Skin of body (tissue), 2 donors: Measurements from ENCODE around the gene NR3C1. TPM values are rescaled to one million over a fixed set of nuclear protein-coding genes. Genes with fewer than 3 reads are reported as not detected.
A peak's percentile ranks its signal among the peaks of the same experiment; 100 is the strongest.

ENCODE experiments used
- DNase-seq: peaks from one replicate; lab custom pipeline; 2025; lab: John Stamatoyannopoulos, UW
- total RNA-seq: library from RNA; depleted of rRNA; stranded (reverse); fragments of >200 nt; gene quantifications from one replicate; pipeline ENCODE4 v1.2.3, GENCODE V29; 2014

Gene NR3C1
- 85.2 TPM for total RNA-seq

DNA sequence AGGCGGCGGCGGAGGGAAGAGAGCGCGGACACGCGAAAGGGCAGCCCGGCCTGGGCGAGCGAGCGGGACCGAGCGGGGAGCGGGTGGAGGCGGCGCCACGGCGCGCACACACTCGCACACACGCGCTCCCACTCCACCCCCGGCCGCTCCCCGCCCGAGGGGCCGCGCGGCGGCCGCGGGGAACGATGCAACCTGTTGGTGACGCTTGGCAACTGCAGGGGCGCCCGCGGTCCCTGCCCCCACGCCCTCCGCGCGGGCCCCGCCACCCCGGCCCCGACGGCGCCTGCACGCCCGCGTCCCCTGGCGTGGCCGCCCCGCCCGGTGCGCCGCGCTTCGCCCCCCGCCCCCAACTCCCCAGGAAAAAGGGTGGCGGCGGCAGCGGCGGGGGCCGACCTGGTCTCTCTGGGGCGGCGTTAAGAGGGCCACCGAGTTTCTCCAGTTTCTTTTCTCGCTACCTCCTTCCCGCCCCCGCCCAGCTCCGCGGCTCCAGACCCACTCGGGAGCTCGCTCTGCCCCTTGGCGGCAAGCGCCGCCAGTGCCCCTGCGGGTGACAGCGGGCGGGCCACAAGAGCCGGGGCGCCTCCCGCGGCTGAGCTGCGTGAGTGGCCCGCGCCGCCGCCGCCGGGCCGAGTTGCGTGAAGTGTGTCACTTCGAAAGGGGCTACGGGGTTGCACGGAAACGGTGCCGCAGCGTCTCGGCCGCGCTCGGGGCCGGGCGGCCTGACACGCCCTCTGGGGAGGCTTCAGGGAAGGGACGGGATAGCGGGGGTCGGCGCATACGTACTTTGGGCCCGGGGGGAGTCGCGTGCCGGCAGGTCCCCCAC, at the start of gene NR3C1:
NR3C1 (minus strand) TSS at position 94 of the 823 bp plus-strand sequence. CDS start 2,847 bp downstream, outside the sequence.
- peak; percentile 84 for DNase-seq

DNA sequence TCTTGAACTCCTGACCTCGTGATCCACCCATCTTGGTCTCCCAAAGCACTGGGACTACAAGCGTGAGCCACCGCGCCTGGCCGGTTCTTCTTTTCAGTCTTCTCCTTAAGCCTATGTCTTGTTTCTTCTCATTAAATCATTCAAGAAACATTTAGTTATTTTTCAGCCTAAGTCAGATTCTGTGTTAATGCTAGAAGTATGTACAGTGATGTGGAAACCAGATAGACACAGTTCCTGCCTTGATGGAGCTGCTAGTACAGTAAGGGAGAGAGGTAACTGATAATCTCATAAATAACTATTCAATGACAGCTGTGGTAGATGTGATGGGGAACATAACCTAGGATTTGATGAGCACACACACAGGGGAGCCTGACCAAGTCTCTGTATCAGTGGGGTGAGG, 46.3 kb upstream of the NR3C1 start:
- DNase-seq: no peak

DNA sequence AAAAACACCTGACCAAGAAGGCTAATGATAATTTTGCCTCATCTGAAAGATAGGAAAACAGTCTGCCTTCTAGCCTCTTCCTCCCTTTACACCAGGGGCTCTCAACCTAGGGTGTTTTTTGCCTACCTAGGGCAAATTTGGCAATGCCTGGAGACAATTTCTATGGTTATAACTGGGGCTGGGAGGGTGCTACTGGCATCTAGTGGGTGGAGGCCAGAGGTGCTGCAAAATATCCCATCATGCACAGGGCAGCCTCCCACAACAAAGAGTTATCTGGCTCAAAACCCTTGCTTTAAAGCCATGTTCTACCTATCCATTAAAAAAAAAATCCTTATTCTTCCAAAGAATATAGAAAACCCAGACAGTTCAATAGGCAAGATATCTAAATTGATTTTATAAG, 45.0 kb upstream of the NR3C1 start:
- DNase-seq: no peak

DNA sequence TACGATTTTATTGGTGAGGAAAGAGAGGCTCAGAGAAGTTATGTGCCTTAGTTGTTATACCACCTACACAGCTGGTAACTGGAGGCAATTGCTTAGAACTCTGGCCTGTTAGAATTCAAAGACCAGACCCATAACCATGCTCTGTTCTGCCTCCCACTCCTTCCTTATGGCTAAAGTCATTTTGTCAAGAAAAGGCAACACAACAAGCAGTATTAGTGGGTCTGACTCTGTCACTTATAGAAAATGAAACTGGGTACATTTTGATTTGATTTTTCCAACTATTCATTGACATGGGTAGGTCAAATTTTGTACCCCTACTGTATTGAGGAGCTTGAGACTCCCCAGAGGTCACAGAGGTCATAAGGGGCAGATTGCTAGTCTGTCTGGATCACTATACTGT, 44.5 kb upstream of the NR3C1 start:
- DNase-seq: no peak

DNA sequence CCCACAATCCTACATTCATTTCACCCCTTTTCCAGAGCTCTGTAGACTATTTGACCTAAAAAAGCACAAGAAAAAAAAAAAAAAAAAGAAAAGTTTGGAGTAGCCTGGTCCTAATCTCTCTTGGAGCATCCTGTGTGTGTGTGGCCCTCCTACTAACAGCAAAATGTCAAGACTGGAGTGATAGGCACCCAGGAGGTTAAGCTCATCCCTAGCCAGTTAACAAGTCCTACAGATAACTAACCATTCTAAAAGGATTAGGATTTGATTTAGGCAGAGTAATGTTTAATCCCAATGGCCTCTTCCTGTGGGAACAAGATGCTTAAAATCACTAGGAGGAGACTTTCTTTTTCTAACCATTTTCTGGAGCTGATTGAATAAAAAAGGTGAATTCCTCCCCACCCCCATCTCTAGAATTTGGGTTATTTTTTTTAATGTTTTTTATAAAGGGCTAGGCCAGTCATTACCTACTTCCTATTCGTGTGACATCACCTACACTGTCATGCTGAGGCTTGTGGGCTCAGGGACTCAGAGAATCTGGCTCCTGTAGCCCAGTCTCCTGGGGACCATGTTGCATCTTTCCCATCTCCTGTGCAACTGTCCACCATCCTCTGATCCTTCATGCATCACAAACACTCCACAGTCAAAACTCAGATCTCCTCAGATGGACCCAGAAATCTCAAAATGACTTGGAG, 43.2 kb upstream of the NR3C1 start:
- no peak for DNase-seq

DNA sequence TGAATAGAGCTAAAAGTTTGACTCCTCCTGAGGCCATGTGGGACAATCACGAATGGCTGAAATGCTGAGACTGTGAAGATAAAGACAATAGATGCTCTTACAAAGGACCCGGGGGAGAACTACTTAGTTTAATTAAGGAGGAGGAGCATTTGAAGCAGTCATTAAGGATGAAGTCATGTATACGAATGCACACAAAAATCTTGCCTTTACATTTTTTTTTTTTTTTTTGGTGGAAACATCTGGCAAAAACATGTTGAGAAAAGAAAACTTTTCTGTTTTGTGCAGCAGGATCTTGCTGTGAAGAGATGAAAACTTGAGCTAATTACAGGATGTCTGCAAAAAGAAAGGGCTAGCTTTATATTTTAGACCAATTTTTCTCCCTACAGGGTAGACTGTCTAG, 42.3 kb upstream of the NR3C1 start:
- DNase-seq: peak; percentile 76

DNA sequence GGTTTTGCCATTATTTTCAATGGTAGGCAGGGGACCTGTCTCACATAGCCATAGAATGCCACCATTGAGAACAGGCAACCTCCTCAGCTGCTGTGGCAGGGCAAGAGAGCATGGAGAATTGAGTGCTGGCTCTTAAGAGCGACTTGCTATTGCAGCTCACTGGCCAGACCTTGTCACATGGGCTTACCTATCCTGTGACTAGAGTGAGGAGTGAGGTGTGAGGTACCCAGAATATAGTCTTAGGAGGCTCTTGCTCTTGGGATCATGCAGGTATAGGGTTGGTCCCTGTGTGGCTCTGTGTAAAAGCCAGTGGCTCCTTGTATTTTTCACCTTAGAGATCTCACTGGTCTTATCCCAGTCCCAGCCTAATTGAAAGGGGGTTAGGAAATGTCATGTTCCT, 39.8 kb upstream of the NR3C1 start:
- DNase-seq: no peak

DNA sequence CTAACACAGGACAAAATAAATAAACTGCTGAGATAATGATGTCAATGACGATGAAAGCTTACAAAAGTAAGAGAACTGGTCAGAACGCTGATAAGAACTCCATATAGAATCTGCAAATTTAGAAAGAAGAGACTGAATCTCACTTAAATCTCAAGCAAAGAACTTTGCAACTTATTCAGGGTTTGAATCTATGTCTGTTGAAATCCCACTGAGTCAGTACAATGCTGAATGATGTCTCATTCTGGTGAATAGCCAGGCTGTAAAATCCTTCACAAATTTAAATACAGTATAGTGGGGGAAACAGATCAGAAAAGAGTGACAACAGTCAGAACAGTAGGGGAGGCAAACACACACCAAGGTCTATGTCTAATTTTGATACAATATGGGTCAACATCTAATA, 38.9 kb upstream of the NR3C1 start:
- no peak for DNase-seq

DNA sequence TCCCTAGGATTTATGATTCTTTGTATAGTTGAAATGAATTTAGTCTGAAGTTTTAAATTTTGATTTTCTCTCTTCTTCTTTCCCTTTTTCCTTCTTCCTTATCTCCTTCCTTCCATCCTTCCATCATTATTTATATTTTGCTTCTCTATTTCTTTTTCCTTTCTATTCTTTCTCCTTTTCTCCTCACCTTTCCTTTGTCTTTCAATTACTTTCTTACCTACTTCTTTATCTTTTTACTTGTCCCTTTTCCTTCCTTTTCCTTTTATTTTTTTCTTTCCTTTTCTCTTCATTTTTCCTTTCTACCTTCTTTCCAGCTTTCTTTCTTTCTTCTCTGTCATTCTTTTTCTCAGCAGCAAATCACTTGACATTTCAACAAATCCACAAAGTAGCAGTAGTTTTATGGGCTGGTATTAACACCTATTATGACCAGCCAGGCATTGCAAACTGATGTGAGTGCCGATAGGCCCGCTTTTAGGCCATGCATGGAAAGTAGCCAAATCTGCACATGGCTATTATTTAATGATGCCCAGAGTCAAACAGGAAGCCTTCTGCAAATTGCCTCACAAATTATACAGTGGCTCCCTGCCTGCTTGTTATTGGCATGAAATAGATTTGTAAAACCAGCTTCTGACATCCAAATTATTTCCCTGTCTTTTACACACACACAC, 37.1 kb upstream of the NR3C1 start:
- DNase-seq: no peak

DNA sequence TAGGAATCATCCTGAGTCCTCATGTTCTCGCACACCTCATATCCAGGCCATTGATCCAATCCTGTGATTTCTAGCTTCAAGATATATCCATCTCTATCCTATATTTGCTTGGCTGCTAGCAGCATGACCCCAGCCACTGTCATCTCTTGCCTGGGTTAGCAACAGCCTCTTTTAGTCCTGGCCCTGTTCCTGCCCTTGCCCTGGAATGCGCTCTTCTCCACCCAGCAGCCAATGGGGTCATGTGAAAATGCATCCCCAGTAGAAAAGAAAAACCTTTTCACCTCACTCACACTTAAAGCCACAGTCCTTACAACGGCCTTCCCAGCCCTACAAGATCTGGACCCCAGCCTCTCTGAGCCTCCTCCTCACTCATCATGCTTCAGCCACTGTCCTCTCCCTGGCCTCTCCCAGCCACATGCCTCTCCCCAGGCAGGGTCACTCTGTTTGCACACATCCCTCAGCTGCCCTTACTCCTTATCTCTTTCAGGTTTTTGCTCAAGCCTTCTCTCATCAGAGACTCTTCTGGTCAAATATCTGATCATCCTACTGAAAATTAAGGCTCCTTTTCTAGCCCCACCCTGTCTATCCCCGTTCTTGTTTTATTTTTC, 34.3 kb upstream of the NR3C1 start:
- DNase-seq: no peak

DNA sequence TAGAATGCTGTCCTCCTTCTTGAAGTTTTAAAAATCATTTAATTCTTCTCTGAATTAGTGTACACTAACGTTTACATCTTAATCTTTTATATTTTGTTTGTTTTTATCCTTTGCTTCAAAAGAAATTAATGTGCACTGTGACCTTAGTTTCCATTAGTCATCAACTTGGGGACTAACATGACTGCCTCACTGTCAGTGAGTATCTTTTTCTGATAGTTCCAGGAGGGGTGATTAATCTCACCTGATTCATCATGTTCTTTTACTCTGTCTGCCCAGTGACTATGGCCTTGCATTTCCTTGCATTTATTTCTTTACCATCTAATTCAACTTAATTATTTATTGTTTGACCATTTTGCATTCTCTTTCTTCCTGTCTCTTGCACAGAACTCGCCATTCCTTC, 33.4 kb upstream of the NR3C1 start:
- DNase-seq: no peak

DNA sequence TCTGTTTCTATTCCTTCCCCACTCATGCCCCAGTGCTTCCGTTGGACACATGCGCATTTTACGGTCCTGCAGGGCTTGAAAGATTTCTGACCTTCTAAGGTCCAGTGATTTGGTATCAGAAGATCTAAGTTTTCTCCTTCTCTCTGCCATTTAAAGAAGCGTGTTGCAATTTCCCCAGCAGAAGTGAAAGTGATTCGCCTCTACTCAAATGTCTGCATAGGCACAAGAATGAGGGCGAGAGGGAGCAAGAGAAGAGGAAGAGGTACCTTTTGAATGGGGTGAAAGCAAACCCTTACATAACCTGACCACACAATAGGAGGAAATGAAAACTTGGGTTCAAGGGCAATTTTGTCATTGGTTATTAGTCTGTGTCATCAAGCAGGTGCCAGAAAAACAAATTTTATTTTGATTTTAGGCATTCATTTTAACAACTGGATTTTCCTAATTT, 31.7 kb upstream of the NR3C1 start:
- DNase-seq: no peak

DNA sequence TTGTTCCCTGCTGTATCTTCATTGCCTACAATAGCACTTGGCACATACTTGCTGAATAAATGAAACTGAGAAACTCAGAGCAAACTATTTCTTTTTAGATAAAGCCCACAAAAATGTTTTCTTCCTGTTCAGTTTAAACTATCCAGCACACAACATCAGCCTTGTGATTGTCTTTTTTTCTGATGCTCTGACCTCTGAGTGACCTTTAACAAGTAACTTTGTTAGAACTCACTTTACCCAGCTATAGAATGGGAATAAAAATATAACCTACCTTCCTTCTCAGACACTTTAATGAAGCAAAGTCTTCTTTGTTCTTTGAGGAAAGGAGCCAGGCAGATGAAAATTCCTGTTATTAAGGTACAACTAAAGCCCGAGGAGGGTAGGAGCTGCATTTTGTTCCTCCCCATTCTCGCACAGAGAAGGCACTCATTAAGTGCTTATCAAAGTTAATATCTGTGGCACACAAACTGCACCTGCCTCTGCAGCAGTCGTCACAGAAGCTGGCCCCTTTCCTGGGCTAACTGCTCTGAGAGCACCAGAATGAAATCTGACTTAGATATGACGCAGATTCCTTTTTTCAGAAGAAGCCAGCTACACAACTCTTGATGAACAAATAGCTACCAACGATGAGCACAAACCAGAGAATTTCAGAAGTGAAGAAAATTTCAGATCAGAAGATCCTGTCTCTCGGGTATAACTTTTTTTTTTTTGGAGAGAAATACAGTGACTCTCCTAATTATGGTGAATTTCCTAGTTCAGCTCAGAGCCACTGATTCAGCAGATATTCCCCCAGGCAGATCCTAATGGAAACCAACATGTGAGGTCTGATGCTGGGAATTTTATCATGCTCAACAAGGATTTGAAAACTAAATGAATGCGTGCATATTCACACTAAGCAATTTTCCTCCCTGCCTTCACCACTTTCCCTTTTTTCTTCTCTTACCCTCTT, 31.0 kb upstream of the NR3C1 start:
- DNase-seq: no peak

DNA sequence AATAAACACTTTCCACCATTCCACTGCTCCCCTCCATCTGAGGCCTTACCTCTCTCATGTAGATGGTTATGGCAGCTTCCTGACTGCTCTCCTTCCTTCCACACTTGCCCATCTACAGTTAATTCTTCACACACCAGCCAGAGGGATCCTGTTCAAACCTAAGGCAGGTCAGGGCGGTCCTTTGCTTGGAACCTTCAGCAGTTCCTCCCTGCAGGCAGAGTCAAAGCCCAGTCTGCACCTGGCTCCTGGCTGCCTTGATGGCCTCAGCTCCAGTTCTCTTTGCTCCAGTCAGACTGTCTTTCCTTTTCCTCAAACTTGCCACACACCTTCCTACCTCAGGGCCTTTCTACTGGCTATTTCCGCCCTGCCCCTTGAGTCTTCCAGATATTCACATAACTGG, 30.2 kb upstream of the NR3C1 start:
- no peak for DNase-seq

DNA sequence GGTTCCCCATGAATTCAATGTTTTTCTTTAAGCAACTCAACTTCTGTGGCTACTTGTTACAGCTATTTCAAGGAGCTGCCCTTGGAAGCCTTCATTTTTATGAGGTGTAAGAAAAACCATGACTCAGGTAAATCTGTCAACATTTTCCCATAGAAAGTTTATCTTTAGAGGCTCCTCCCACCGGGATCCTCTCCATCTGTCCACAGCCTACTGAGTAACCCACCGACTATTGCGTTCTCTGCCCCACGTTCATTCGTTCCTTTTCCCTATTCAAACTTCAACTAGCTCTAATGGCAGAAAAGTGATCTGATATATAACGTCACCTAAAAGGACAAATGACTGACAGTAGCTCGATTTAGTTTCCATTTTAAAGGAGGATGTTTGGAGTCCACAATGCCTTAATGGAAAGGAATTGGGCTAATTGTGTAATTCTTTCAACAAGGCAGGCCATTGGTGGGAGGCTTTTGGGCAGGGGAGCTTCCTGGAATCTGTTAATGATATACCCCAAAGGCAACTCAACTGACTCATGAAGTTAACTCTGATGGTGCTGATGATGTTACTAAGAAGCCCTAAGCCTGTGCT, 29.3 kb upstream of the NR3C1 start:
- no peak for DNase-seq

DNA sequence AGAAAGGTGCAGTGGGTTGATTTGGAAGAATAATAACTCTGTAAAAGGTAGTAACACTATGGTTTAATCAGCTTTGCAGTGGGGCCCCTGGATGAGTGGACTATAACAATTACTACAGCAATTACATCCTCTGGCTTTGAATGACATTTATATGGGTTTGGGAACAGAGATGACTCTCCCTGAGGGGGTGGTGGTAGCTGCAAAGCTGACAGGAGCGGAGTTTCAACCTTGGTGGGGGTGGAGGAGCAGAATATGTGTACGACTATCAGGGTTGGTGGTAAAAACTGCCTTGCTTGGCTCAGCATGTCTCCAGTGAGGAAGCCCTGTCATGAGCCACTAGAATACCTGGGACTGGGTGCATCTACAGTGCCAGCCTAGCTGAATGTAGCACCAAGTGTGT, 28.3 kb upstream of the NR3C1 start:
- no peak for DNase-seq

DNA sequence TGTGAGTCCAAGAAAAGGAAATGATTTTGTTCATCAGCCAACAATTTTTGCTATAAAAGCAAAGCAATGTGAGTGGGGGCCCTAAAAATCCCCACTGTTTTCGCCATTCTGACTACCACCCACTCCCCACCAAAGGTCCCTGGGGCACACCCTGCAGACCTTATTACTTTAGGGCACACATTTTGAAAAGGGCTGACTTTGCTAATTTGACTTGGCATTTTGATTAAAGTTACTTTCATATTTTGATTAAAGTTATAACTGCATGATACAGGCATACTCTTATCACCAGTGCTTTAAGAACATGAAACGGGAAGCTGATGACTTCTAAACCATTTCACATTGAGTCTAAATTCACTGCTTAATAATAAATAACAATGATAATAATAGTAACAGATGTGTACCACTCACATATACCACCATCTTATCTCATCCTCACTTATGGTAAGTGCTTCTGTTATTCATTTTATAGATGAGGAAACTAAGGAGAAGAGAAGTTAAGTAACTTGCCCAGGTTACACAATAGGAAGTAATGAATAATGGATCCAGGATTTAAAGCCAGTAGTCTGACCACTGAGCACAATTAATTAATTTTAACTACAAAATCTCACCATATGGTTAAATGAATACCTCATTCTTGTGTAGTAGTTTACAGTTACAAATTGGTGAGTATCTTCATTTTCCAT, 25.4 kb upstream of the NR3C1 start:
- DNase-seq: no peak

DNA sequence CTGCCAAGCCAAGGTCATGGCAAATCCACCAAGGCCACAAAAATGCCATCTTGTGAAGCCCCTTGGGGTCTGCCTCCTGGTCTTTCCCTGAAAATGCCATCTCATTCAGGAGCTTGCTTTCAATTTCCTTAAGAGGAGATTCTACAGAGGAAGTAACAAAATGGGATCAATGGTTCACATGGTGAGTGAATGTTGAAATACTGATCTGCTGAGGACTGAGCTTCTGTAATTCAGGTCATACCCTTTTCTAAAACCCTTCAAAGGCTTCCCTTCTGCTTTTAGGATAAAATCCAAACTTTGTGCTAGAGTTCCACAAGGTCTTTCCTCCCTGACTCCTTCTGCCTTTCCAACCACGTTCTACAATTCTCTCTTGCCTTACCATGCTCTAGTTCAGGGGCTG, 24.7 kb upstream of the NR3C1 start:
- DNase-seq: no peak

DNA sequence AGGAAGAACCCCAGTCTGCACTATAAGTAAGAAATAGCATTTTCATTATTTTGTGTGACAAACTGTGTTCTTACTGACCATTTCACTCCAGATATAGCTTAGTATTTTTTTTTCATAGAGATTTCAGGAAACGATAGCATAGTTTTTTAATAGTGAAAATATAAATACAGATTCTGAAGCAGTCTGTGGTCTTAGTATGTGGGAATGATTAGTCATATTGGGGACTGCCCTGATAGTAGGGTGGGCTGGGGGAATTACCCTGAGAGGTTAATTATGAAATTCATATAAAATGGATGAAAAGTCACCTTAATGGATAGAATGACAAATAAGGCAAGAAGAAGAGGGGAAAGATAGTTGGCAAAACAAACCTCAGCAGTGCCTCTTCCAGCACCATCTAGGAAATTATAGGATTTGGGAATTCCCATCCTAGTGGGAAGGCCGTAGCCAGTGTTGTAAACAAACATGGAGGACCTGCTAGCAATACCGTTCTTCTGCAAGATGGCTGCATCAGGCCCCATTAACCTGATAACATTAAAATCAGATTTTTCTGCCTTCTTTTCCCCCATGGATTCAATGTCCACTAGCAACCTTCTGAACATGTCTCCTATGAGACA, 23.7 kb upstream of the NR3C1 start:
- no peak for DNase-seq
